Activated CD8-positive, alpha-beta memory T cell treated with anti-CD3 and anti-CD28 coated beads for 4 hours (primary cell): ENCODE data around the gene SLC9A3.

ENCODE experiments used
- DNase-seq, 2 donors: peaks; one replicate each; pipeline ENCODE4 v3.0.0-alpha.2; 2020; ENCODE audit warnings: low read depth in 2 of 2

SLC9A3 gene

DNA sequence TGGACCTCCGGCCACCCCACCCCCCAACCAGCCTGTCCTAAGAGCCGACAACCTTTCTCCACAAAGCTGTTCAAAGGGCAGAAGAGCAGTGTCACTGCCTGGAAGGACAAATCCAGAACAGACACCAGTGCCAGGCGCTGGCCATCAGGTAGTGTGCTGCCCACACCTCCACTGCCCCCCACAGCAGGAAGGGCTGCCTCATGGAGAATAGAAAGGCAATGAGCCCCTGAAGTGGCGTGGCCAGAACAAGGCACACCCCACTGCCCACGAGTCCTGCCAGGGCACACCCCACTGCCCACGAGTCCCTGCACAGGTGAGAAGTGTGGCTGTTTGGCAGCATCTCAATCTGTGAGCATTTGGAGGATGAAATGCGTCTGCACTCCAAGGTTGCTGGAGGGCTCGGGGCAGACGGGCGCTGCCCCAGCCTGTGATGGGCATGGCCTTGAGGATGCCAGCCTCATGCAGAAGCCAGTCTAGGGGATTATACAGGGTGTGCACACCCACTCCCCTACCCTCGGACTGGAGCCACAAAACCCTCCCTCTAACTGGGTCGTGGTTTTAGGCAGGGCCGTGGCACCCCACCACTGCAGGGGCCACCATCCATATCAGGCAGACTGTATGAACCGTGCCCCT is 2.3 kb upstream of the SLC9A3 start:
- no peak for DNase-seq

DNA sequence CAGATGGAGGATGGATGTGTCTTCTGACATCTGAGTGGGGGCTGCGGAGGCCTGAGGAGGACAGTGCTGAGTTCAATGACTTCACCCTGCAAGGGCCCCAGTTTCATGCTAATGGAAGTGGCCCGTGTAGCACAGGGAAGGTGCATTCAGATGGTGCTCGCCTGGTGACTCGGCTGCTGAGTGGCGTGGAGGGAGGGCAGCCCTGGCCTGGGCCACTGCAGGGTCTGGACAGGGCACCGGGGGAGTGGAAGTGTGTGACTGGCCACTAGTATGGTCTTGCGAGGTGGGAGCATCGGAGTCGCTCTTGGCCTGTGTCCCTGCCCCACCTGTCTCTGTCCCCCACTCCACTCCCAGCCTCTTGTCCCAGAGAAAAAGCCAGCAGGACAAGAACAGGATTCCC is 1.7 kb upstream of the SLC9A3 start:
- DNase-seq = no peak

DNA sequence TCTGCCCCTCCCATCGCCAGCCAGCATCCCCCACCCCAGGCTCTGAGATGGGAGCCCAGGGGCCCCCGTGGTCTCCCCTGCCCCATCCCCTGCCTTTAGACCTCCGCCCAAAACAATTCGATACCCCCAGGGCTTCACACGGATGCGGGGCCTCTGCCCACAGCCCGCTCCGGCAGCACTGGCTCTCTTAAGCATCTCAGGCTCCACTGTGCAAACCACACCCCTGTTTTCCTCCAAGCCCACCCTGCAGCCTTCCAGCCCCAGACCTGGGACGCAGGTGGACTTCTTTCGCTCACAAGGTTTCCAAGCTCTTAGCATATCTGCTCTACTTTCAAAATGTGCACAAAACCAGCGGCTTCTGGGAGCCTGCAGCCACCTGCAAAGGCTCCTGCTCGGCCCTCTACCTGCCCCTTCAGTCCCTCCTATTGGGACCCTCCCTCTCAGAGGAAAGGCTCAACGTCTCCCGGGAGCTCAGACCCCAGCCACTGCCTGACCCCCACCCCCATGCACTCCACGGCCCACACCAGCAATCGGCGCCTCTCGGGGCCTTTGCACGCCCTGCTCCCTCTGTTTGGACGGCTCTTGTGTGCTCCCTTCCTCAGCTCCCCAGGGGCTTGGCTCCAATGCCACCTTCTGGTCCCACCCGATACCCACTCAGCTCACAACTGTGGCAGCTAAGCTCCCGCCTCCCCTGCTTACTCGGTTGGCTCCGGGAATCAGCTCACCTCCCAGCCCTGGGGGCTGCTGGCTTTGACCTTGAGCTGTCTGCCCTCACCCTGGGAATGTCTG is 918 bp upstream of the SLC9A3 start:
- no peak for DNase-seq

DNA sequence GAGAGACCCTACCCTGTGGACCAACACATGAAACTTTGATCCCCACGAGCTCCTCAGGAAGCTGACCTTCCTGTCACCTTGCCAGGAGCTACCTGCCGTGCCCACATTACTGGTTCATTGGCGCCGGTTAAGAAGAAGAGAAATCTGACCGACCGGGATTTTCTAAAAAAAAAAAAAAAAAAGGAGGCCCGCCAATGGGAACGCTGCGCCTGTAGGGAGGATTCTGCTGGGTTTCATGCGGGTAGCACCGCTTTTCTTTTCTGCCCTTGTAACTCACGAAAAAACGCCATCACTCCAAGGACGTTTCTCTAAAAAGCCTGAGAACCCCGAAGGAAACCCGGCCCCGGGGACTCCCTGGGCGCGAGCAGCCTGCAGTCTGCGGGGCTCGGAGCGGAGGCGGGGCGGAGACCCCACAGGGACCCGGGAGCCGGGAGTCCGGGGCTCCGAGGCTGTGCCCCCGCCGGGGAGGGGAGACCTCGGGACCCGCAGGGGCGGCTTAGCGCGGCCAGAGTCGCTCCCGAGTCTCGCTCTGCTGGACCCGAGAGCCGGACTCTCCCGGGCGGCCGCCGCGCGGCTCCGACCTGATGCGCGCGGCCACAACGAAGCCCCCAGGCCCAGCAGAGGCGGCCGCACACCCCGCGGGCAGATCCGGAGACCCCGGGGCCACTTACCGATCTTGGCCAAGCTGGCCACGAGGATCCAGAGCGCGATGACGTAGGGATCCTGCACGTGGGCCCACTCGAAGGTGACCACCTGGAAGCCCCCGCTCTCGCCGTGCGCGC is 617 bp downstream of the SLC9A3 start:
- DNase-seq = no peak

DNA sequence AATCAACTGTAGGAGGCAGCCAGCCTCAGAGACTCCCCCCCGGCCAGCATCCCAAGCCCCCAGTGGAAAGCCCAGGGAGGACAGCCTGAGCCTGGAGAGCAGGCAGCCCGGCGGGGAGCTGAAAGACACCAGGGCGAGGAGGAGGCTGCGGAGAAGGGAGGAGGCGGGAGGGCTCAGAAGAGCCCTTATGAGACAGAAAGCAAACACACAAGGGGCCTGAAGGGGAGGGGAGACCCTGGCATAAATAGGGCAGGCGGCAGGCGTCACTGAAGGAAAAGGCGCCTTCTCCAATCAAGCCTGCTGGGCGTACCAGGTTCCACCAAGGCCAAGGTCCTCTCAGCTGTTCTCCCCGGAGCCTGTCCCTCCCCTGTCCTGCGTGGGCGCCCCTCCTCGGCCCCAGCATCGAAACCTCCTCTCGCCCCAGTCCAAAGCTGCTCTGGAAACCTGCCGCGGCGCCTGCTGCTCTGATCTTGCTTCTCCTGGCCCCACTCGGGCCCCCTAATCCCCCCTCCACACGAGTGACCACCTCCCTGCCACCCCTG is 1.3 kb downstream of the SLC9A3 start:
- no peak for DNase-seq

DNA sequence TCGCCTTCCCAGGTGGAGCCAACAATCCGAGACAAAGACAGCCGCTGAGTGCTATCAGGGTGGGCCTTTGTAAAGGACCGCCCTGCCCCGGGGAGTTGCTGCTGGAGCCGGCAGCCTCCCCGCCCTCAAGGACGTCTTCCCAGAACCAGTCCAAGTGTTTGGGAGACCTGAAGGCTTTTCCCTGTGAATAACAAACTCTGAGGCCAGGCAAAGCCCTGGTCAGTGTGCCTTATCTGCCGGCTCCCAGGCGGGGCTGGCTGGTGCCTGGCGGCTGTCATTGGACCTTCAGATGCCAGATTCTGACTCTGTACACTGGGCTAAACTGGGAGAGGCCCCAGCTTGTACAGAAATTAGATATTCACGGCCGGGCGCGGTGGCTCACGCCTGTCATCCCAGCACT is 2.1 kb downstream of the SLC9A3 start:
- no peak for DNase-seq

DNA sequence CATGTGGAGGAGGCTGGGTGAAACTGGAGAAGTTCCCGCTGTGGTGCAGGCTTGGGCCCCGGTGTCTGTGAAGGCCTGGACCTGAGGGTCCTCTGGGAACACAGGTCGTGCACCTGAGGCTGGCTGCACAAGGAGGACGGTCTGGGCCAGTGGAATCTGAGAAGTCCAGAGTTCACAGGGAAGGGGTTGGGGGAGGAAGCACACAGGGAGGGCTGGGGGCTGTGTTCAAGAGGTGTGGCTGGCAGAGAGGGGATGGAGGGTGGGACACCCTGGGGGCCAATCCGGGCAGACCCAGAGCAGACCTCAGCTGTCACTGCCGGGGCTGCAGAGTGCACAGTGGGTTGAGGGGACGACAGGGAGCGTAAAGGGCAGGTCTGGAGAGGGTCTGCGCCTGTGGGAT is 2.6 kb downstream of the SLC9A3 start:
- DNase-seq = no peak

DNA sequence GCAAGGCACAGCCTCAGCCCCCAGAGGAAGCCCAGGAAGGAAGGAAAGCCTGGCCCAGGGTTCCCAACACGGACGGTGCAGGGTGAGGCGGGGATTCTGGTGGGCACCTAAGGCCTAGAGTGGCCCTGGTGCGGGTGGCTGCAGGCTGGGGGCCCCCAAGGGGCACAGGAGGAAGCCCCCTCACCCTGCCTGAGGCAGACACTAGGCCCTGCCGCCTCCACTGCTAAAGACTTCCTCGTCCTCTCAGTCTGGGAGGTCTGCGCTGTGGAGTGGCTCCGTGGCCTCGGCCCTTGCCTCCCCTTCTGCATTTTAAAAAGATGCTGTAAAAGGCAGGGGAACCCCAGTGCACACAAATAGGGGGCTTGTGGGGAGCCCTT is 3.4 kb downstream of the SLC9A3 start:
- no peak for DNase-seq

DNA sequence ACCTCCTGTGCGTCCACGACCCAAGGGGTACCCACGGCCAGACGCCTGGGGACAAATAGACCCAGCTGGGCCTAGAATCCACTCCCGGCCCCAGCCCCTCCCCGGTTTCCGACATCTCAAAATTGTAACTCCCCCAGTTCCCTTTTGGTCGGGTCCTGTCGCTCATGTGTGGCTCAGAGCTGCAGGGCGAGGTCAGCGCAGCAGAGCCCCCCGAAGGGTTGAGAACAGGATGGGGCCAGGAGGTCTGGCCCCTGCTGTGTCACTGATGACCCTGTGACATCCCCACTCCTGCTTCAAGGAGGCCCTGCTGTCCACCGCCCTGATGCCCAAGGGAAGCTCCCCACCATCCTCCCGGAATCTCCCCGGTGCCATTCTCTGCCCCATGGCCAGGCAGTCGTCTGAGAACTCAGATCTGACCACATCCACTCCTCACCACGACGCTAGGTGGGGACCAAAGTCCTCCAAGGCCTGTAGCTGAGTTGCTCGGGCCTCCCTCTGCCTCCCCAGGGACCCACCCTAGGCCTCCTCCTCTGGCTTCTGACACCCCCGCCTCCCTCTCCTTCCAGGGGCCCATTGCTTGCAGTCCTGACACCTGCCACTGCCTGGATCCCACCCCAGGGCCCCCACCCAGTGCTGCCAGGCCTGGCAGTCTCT is 3.9 kb downstream of the SLC9A3 start:
- no peak for DNase-seq

DNA sequence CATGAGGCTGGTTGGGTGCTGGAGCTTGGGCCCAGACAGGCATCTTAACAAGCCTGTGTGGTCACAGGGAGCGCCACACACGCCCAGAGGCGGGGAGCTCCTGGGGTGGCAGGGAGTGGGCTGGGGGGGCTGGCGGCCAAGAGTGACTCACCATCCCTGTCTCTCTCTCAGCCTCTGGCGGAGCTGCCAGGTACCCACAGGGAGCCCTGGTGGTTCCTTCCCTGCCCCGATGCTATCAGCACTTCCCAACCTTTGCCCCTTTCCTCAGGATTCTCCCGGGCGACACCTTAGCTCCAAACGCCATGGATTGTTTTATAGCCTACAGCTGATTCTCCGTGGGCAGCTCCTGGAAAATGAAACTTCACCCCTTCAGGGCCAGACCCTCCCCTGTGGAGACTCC is 5.5 kb downstream of the SLC9A3 start:
- DNase-seq = no peak

DNA sequence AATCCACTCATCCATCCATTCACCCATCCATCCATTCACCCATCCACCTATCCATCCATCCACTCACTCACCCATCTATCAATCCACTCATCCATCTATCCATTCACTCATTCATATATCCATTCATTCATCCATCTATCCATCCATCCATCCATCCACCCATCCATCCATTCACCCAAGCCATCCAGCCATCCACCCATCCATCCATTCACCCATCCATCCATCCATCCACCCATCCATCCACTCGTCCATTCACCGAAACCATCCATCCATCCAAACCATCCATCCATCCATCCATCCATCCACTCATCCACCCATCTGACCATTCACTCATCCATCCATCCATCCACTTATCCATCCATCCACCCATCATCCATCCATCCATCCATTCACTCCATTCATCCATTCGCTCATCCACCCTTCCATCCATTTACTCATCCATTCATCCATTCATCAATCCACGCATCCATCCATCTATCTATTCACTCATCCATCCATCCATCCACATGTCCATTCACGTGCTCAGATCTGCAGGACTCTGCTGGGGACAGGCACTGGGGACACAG is 6.6 kb downstream of the SLC9A3 start:
- DNase-seq = no peak

DNA sequence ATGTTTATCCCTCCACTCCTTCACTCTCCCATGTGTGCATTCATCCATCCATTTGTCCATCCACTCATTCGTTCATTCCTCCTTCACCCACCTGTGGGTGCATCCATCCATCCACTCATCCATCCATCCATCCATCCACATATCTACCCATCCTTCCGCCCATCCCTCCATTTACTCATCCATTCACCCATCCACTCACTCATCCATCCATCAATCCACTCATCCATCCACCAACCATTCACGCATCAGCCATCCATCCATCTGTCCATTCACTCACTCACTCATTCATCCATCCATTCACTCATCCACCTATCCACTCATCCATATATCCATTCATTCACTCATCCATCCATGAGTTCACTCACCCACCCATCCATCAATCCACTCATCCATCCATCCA is 7.3 kb downstream of the SLC9A3 start:
- DNase-seq = no peak

DNA sequence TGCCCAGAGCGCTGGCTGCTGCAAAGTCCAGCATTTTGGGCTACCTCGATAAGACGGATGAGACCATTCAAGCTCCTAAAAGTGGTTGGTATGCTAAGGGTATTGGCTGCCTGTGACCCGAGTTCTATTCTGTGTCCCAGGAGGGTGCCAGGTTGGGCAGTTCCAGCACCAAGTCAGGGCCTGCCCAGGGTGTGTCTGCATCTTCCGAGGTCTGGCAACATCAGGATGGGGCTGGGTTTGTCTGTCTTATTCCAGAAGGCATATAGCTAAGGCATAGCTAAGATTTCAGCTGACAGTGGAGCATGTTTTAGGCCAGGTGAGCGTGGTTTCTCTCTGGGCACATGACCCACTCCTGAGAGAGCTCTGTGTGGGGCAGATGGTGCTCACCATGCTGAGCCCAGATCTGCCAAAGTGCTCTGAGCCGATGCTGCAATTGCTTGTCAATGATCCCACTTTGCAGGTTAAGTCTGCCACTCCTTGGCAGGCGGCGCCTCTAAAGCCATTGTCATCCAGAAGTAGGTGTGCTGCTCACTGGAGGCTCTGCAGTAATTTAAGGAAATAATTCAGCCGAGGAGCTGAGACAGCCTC is 7.8 kb downstream of the SLC9A3 start:
- no peak for DNase-seq

DNA sequence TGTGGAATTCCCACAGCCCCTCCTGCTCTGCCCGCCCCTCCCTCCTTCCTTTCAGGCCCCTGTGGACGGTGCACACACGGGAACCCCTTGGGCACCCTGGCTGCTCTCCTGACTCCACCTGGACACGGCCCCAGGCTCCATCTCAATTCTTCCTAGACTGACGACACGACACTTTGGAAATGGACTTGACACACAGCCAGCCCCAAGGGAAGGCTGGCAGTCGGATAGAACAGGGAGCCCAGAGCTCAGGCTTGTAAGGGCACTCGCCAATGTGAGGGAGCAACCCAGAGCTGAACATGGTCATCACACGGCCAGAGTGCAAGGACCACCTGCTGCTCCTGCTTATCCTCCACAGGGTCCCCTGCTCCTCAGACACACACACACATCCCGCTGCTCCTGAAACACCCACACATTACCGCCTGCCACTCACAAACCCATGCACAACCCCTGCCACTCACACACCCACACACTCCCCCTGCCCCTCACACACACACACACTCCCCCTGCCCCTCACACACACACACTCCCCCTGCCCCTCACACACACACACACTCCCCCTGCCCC is 8.9 kb downstream of the SLC9A3 start:
- DNase-seq = no peak

DNA sequence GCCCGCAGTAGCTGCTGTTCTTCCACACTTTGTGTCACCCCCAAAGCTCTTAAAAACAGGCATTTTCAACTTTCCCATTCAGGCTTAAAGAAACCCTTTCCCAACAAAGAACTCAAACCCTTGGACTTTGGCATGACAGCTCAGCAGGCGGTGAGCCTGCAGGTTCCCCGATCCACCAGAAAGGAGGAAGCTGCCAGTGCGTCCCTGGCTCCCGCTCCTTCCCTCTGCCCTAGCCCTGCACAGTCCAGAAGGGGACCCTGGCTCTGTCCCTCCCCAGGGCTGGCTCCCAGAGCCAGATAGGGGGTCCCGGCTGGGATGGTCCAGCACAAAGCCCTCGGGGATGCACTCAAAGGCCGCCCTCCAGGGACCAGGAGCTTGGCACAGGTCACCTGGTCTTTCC is 9.6 kb downstream of the SLC9A3 start:
- DNase-seq = no peak

DNA sequence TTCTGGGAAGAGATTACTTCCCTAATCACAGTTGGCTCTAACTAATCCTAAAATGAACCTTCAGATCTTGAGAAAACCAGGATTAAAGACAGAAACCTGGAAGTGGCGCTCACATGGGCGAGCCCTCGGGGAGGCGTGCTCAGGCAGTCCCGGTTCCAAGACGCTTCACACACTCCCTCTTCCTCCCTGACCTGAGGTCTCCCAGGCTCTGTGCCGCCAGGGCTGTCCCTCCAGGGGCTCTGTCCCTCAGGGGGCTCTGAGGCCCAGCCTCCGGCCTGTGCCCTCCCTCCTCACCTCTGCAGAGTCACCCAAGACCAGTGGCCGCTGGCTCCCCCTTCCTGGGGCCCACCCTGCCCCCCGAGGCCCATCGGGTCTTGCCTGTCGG is 10.2 kb downstream of the SLC9A3 start:
- DNase-seq = no peak

DNA sequence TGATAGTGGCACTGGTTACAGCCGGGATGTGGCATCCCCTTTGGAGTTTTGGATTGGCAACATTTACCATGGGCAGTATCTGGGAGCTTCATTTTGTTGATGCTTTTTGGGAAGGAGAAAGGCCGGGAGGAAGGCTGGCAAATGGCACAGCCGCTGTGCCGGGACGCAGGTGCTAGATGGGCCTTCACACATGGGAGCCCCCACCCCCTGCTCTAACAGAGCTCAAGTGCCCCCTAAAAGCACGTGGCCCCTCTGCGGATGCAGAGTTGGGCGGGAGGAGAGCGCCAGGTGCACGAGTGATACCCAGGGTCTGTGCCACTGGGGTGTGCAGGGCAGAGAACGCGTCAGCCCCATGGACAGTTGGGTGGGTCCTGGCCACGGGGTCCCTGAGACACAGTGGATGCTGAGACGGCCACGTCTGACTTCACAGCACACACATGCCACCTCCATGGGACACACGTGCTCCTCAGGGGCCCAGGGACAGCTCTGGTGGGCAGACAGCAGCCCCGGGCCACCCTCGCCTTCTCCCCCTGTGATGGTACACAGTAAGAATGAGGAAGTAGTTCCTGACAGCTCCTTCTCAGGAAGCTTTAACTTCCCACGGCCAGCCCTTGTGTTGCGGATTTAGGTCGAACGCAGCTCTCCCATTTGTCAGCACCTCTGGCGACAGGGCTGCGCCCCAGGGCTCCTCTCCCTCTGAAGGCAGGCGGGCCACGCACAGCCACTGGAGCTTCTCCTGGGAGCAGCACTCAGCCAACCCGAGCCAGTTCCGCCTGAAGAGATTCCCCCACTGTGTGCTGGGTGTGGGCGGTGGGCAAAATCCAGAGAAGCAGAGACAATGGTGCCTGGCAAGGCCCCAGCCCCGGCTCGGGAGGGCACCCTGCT is 10.8 kb downstream of the SLC9A3 start:
- DNase-seq = no peak

DNA sequence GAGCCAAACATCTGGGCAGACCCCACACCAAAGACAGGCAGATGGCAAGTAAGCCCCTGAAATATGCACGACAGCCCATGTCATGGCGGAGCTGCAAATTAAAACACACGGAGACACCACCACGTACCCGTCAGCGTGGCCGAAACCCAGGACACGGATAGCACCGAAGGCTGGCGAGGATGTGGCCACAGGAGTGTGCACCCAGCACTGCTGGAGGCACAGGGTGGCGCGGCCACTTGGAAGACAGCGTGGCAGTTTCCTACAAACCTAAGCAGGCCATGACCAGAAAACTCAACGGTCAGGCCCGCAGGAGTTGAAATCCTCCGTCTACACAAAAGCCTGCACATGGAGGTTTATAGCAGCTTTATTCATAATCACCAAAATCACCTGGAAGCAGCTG is 12.8 kb downstream of the SLC9A3 start:
- no peak for DNase-seq

DNA sequence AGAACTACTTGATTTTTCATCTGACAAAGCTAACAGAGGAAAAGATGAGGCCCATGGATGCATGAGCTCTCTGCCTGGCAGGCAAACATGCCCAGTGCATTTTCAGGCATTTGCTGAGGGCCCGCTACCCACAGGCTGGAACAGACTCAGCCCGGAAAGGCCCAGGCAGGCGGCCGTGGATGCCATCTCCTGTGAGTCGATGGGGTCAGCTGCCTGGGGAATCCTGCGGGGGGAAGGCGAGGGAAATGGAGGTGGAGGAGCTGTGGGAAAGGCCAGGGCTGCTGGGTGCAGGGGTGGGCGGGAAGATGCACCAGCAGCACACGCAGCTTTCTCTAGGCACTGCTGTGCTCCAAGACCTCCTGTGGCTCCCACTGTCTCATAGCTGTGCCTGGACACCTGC is 13.7 kb downstream of the SLC9A3 start:
- DNase-seq = no peak

DNA sequence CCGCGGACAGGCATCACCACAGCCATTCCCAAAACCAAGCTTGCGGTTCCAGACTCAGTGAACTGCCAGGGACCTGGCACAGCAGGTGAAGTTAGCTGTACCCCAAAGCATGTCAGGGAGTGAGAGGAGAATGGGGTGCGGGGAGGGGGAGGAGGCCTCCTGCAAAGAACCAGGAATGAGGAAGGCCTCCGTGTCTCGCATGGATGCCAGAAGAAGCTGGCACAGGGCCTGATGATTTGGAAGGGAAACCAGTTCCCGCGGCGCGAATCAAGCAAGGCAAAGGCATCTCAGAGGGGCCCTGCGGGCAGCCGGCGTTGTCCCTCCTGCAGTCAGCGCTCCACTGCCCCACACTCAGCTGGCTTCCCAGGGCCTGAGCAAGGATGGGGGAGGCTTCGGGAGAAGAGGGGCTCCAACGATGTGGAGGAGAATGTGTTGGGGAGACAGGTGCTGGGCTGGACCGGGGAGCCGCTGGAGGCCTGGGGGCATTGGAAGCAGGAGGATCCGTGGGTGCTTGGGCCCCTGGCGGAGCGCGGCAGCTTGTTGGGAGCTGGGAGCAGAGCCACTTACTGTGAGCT is 14.6 kb downstream of the SLC9A3 start:
- DNase-seq = no peak
